ENCODE measurements around the gene FRMD1.

- TF ChIP-seq CTCF (IDR thresholded peaks at IDR 0.05; ENCODE audit: borderline replicate concordance, extremely low read depth, low read length, poor library complexity, severe bottlenecking): no peak
- no peak for TF ChIP-seq EZH2 (IDR thresholded peaks at IDR 0.05; ENCODE audit: borderline replicate concordance, low read depth, low read length, severe bottlenecking)
These were observed 18.5 kb downstream of the FRMD1 start for GRCh38 chr6:168060521-168060931.
